GM19463 (cell line): Measurements from ENCODE around the gene RBM38.
"Not testable (repeated sequence)": the region's sequence is repeated elsewhere in the genome, so short reads cannot be mapped to it uniquely, and the experiment has no call there.

ENCODE experiments used
- ATAC-seq: cut with Tn5 transposase; IDR thresholded peaks from one replicate; pipeline ENCODE4 v1.9.1; 2021; ENCODE audit warnings: mild to moderate bottlenecking, moderate library complexity; ENCODE audit not compliant: unreplicated experiment

RBM38 gene

DNA sequence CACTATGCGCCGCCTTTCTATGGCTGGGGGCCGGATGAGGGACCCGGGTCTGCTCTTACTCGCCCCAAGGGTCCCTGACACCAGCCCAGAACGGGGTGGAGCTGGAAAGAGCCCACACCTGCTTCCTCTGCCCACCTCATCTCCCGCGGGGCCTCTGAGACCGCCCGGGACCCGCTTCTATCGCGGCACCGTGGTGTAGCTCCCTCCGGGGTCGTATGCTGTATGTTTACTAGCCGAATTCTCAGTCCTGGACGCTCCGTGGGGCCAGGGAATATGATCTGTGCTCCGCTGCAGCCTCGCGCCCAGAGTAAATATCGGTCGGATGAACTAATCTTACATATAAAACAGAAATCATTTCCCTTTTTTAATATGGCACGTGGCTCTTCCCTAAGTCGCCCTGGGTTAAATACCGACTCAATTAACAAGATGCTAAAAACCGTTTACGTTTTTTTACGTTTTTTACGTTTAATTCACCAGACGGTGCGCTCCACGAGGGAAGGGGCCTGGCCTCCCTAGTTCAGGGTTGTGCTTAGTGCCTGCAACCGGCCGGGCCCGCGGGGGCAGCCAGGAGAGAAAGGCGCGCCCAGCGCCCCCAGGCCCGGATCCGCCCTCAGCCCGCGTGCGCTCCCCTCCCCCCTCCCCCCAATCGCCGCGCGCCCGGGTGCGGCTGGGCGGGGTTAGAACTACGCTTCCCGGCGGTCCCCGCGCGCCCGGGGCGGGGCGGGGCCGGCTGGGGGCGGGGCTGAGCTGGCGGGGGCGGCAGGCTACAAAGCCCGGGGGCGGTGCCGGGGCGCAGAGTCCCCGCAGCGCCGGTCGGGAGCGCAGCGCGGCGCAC lies at the start of gene RBM38:
Gene RBM38, plus strand, starts transcription at position 793 of the 835 bp plus-strand sequence. CDS start 186 bp downstream, outside the sequence.
- ATAC-seq, result peak; percentile 46

DNA sequence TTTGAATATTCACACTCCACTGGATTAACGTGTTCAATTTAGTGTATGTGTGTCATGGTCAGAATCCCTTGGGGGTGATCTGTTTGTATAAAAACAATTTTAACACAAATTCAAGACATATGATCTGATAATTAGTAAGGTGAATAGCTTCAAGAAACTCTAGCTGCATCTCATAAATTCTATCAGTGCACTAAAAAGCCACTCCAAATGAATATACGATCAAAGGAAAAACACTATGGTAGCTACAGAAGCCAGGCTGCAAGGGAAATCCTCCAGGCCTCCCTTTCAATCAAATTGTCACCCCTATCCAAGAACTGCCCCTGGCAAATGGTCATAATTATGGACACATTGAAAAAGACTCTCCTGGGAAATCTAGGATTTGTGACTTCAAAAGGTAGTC lies 49.5 kb upstream of the RBM38 start:
- no peak for ATAC-seq

DNA sequence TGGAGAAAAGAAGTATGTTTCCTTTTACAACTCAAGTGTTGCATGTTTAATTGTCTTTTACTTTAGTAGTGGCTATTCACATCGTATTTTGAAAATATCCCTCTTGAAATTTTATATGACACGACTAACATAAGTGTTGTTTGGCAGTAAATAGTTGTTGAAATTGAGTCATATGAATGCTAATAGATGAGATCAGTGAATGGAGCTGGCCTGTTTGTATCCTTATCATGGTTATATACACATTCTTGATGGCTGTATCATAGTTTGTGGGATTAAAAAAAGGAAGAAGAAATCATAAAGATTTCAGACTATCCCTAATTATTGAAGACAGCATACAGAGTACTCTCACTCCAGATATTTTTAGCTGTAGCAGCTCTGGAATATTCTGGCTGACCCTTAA lies 48.4 kb upstream of the RBM38 start:
- ATAC-seq, result no peak

DNA sequence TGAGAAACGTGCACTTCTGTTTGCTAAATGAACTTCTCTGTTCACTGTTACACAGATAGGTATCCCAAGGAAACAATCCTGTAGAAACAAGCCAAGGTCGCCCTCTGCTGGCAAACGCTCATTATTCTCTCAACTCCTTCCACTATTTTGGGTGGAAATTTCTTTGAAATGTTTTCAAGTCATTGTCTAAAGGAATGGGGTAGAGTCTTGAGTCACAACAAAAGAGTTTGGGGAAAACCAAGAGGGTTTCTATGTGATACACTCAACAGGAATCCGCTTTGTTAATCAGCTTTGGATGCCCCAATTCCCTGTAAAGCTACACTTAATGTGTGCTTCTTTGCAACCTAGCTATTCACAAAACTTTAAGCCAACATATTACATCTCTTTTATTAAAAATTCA lies 44.7 kb upstream of the RBM38 start:
- no peak for ATAC-seq

DNA sequence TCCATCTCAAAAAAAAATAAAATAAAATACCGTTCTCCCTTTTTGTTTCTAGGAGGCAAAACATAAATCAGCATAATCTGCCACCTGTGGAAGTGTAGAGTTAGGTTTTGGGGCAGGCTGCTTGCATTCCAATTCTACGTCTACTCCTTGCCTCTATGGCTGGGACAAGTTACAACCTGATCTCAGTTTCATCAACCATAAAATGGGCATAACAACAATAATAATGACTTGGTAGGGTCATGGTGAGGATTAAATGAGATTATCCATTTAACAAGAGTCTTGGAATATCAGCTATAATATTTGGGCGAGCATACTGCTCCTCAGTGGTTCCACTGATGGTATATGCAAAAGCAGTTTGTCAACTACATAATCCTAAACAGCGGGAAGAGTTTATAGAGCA lies 43.8 kb upstream of the RBM38 start:
- no peak for ATAC-seq

DNA sequence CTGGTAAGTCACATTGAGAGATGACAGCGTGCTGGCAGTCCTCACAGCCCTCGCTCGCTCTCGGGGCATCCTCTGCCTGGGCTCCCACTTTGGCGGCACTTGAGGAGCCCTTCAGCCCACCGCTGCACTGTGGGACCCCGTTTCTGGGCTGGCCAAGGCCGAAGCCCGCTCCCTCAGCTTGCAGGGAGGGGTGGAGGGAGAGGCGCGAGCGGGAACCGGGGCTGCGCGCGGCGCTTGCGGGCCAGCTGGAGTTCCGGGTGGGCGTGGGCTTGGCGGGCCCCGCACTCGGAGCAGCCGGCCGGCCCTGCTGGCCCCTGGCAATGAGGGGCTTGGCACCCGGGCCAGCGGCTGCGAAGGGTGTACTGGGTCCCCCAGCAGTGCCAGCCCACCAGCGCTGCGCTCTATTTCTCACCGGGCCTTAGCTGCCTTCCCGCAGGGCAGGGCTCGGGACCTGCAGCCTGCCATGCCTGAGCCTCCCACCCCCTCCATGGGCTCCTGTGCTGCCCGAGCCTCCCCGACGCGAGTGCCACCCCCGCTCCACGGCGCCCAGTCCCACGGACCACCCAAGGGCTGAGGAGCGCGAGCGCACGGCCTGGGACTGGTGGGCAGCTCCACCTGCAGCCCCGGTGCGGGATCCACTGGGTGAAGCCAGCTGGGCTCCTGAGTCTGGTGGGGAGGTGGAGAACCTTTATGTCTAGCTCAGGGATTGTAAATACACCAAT lies 42.8 kb upstream of the RBM38 start:
- not testable (repeated sequence) for ATAC-seq

DNA sequence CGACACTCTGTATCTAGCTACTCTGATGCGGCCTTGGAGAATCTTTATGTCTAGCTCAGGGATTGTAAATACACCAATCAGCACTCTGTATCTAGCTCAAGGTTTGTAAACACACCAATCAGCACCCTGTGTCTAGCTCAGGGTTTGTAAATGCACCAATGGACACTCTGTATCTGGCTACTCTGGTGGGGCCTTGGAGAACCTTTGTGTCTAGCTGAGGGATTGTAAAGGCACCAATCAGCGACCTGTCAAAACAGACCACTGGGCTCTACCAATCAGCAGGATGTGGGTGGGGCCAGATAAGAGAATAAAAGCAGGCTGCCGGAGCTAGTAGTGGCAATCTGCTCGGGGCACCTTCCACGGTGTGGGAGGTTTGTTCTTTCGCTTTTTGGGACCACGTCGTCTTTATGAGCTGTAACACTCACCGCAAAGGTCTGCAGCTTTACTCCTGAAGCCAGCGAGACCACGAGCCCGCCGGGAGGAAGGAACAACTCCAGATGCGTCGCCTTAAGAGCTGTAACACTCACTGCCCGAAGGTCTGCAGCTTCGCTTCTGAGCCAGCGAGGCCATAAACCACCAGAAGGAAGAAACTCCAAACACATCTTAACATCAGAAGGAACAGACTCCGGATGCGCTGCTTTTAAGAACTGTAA lies 42.1 kb upstream of the RBM38 start:
- not testable (repeated sequence) for ATAC-seq

DNA sequence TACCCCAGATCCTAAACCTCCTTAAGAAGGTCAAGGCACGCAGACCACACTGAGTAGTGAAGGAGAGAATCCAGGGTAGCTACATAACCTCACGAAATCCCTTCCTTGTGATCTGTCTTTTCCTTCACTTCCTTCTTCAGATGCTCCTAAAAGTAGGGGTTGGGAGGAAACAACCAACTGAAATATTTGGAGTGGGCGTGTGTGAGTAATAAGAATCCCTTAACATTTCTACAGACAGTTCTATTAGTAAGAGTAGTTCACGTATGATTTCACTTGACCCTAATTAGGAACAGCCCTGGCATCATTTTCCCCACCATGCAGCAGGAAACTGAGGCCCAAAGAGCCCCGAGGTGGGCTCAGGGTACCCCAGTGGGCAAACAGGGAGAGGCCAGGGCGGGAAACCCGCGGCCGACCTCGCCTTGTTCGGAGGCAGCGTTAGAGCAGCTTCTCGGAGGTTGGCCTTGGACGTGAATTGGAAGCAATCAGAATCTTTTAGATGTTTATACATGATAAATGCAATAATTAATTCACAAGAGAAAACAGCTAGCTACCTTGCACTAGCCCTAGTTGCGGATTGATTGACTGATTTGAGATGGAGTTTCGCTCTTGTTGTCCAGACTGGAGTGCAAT lies 41.0 kb upstream of the RBM38 start:
- ATAC-seq, result no peak

DNA sequence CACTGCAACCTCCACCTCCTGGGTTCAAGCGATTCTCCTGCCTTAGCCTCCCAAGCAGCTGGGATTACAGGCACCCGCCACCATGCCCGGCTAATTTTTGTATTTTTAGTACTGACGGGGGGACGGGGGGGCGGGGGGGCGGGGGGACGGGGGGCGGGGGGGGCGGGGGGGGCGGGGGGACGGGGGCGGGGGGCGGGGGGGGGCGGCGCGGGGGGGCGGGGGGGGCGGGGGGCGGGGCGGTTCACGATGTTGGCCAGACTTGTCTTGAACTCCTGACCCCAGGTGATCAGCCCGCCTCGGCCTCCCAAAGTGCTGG lies 40.5 kb upstream of the RBM38 start:
- ATAC-seq, result not testable (repeated sequence)

DNA sequence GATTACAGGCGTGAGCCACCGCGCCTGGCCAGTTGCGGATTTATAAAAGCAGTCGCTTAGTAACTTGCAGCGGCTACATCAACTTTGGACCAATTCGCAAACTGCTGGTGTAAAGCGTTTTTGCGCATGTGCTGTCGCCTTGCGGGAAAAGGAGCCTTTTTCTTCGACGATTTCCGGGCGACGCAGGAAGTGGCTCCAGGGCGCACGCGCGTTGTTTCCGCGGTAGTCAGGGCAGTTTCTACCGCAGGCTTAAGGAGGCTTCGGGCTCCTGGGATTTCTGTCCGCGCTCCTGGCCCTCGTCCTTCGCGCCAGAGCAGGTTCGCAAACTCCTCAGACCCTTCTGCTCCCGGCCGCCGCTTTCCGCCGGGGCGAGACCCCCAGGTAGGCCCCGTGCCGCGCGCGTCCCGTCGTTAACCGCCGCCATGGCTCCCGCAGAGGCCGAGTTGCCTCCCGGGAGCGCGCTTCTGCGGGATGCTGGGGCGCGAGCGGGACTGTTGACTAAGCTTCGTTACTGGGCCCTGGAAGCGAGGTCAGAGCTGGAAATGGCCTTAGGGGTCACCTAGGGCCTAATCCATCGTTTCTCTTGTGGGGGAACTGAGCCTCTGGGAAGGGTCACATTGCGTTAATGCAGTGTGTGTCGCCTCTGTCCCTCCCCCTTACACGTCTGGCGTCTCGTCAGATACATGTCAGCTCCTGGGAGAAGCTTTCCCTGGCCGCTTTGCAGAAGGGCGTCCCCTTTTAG lies 40.0 kb upstream of the RBM38 start, which contains the start of gene RAE1:
Gene RAE1, plus strand, starts transcription at position 214 of the 742 bp plus-strand sequence. CDS start 2,784 bp downstream, outside the sequence.
- peak; percentile 84 for ATAC-seq

DNA sequence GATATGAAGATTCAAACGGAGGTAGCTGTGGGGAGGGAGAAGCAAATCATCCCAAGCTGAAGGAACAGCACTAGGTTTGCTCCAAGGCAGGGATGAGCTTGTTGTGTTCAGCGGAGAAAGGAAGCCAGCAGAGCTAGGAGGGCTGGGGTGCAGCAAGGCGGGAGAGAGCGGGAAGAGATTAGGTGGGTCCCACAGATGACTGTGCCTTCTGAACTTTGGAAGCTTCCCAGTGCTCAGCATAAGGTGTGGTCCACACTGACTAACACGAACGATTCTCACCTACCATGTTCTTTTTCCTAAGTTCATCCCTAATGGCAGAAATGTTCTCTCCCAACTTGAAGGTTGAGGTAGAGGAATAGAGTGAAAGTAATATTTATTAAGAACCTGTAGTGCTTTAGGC lies 38.9 kb upstream of the RBM38 start:
- no peak for ATAC-seq

DNA sequence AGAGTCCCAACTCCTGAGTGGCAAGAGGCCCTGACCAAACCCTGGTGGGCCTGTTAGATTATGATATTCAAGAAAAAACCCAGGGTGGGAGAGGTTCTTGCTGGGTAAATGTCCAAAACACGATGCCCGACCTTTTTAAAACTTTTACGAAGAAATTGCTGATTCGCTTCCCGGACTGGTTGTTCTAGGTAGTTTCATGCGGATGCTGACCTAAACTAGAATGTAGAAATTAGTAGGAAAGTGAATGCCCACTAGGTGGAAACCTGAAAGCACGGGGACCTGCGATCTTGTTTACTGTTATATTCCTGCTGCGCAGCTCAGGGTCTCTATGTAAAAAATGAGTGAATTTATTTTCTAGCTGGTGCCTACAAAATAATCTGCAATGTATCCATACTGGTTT lies 37.8 kb upstream of the RBM38 start:
- ATAC-seq, result no peak

DNA sequence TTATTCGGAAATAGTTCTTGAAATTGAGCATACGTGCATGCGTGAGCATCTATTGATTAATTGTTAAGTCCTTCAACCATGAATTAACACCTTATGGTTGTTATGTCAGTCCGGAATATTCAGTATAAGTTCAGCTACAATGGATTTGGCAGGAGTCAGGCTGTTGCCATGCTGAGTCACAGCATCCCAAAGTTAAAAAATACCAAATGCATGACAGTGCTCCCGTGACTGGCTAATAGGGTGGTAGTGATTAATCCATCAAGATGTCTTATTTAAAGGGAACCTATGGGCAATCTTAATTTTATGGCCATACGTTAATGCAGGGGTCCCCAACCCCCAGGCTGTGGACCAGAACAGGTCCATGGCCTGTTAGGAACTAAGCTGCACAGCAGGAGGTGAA lies 29.7 kb upstream of the RBM38 start:
- ATAC-seq, result no peak

DNA sequence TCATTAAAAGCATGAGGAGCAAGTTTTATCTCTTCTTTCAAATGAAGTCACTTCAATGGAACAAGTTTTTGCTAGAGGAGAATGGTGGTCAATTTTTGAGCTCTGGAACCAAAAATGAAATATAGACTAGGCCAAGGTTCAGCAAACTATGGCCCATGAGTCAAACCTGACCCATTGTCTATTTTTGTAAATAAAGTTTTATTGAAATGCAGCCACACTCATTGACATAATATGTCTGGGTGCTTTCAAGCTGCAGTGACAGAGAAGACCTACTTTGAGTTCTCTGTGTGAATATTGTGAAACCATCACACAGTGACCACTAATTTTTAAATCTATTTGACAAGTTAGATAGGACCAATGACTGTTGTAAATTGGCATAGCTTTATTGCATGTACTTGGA lies 26.7 kb upstream of the RBM38 start:
- no peak for ATAC-seq

DNA sequence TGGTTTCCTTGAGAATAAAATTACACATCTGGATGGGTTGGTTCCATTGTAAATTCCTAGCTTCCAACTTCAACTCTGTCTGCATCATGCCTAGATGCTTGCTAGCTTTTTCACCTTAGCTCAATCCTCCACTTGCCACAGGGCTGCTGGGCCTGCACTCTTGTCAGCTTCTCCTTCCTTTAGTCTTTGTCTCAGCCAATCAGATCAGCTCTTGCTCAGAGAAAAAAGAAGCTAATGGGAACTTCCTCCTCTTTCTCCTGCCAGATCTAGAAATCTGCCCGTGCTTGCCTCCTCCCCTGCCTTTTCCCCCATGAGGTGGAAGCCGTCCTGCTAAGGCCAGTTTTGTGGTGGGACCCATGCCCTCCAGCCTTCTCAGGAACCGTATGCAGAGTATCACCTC lies 21.6 kb upstream of the RBM38 start:
- ATAC-seq, result no peak

DNA sequence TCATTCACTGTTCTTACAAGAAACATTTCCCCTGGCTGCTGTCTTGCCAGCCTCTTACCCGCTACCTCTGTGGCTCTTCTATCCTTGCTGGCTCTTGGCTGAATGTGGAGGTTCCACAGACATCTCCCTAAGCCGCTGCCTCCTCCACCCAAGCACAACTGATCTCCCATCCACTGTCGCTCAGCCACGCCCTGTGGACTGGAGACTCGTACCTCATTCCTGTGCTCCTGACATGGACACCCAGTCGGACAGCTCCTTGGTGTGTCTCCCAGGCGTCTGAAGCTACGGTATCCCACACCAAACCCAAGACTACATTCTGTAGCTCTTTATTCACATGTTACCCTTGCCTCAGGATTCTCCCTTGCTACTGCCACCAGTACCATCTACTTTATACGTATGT lies 20.9 kb upstream of the RBM38 start:
- no peak for ATAC-seq

DNA sequence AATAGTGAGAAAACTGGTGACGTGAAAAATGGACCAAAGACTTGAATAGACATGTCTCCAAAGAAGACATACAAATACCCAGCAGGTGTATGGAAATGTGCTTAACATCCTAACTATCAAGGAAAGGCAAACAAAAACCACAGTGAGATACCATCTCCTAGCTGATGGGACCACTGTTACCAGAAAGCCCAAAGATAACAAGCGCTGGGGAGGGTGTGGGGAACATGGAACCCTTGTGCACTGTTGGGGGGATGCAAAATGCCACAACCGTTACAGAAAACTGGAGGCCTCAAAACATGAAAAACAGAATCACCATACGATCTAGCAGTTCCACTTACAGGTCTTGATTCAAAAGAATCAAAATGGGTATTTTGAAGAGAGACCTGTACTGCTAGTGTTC lies 19.8 kb upstream of the RBM38 start:
- ATAC-seq, result no peak

DNA sequence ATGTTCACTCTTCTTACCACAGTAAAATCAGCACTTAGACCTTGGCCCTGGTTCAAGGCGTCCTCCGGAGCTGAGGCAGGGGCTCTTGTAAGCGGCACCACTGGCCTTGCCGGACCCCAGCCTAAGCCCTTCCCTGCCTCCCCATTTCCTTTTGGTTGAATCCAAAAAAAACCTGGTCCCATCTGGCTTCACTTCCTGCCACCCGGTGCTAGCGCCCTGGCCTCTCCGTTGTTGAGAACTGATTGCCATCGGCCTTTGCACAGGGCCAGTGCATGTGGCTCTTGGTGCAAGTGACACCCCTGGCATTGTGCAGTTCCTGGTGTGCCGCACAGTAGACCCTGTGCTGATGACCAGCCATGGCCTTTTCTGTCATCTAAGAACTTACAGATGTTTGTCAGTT lies 19.0 kb upstream of the RBM38 start:
- ATAC-seq, result no peak

DNA sequence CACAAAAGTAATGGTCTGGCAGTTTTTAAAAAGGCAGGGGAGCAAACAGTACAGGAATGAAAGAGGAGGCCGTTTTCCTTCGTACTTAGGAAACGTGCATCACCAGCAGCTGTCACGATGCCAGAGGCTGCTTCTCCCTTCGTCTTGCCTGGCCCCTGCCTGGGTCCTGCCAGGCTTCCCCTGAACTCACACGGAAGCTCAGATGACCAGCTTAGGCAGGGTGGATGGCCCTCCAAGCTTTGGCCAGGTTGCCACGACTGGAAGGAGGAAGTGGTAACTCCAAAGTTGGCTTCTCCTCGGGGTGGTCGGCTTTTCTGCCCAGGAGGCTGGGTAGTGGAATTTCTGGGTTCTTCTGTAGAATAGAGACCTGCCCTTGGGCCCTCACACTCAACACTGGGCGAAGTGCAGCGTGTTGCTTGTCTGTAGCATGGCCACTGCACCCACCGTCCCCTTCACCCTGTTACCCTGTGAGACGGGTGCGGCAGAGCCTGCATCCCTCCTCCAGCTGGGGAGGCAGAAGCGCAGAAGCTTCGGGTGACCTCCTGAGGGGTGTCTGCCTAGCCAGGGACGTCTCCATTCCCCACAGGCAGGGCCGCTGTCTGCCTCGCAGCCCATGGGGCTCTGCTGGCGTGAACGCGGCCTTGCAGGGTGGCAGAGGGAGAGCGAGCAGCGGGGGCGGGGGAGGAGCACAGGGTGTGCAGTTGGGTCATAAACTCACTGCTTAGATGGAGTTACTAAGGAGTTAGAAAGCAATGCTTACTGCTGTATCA lies 18.4 kb upstream of the RBM38 start:
- ATAC-seq, result no peak

DNA sequence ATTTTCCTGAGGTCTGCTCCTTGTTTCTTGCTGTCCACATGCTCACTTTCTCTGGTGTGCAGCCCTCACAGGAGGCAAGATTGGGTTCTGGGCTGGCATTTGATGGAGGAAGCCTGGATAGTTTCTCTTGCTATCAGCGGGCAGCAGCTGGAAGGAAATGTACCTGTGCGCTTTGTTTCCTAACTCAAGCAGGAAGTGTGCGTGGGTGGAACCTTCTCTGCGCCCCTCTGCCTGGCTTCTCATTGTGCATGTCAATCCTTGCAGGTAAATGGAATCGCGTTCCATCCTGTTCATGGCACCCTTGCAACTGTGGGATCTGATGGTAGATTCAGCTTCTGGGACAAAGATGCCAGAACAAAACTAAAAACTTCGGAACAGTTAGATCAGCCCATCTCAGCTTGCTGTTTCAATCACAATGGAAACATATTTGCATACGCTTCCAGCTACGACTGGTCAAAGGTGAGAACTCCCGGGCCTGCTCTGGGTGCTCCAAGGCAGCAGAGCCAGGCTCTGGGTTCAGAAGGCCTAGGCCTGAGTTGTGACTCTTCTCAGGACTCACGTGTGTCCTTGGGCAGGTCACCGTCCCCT lies 16.8 kb upstream of the RBM38 start:
- no peak for ATAC-seq
